Adrenal gland (tissue), 12 donors: ENCODE results near the gene FHDC1. TPM values are rescaled to one million over a fixed set of nuclear protein-coding genes. Genes with fewer than 3 reads are reported as not detected.

Source experiments
- DNase-seq, 7 donors: peaks; one replicate each; pipeline ENCODE4 v3.0.0-alpha.2; 2019 to 2020
- H3K27ac ChIP-seq, 5 donors: fragments of 200-600 bp; sonication (generic) in 4 of 5; 1 replicate in 3 of 5; 2 replicates in 2 of 5; pipeline versions ENCODE4 v1.5.1 to v1.8.0; 2016 to 2020; ENCODE audit warnings: mild to moderate bottlenecking in 1 of 5
- H3K27me3 ChIP-seq: fragments of 200-600 bp; 2 replicates; pipeline ENCODE4 v1.8.0; 2021
- H3K36me3 ChIP-seq, 2 donors: fragments of 200-600 bp; replicated peaks in 1 of 2; 1 replicate in 1 of 2; 2 replicates in 1 of 2; pipeline versions ENCODE4 v1.5.1 to v1.8.0; 2018 to 2022
- H3K4me1 ChIP-seq, 2 donors: fragments of 200-600 bp; replicated peaks in 1 of 2; 1 replicate in 1 of 2; 2 replicates in 1 of 2; pipeline versions ENCODE4 v1.5.1 to v1.8.0; 2018 to 2021
- H3K4me3 ChIP-seq, 4 donors: fragments of 200-600 bp; sonication (generic) in 3 of 4; one replicate each; pipeline ENCODE4 v1.5.1; 2016 to 2018
- H3K9me3 ChIP-seq, 3 donors: fragments of 200-600 bp; sonication (generic) in 1 of 3; replicated peaks in 1 of 3; 1 replicate in 2 of 3; 2 replicates in 1 of 3; pipeline versions ENCODE4 v1.5.1 to v1.8.0; 2016 to 2021
- POLR2A ChIP-seq, 2 donors: fragments of 450-650 bp; IDR thresholded peaks; one replicate each; pipeline ENCODE4 v1.6.1; 2017; ENCODE audit warnings: antibody characterized with exemption in 2 of 2, mild to moderate bottlenecking in 2 of 2, moderate library complexity in 1 of 2
- WGBS, 4 donors: extraction: QIAGEN DNeasy Blood & Tissue Kit in 2 of 4; methylation state at CpG; one replicate each; pipeline versions ENCODE4 v1.1.5 to v1.1.7; 2013 to 2017; 5-methylcytosine and 5-hydroxymethylcytosine counted together
- intact Hi-C, 2 donors: fragments of 100-400 bp; cut with DNase I; formaldehyde crosslinking; loops; one replicate each; pipeline versions ENCODE4 v1.14.1 to v1.15.0; 2022 to 2023
- polyA plus RNA-seq, 3 donors: library from polyadenylated mRNA; stranded (reverse); fragments of 200-250 nt in 2 of 3; fragments of 350-450 nt in 1 of 3; fragmentation: Illumina TruSeq in 1 of 3; extraction: RNeasy Lipid Tissue Mini Kit (QIAGEN cat#74804) in 1 of 3; gene quantifications; one replicate each; pipeline ENCODE4 v1.2.3, GENCODE V29; 2013 to 2014
- total RNA-seq, 9 donors: library from RNA; depleted of rRNA in 4 of 9; stranded (reverse); fragments of >200 nt in 4 of 9; fragments of 120-200 nt in 1 of 9; fragmentation: NEBNext Ultra II Directional in 1 of 9; extraction: Animal tissue kit (Norgen Biotek cat#: 25700) in 1 of 9; gene quantifications; one replicate each; pipeline versions ENCODE4 v1.1.0 to v1.2.4, GENCODE V29; 2013 to 2023
- TF ChIP-seq, protein P1 (sequence below), 6 experiments: fragments of 450-650 bp in 4 of 6; fragments of 200-600 bp in 2 of 6; sonication (generic) in 1 of 6; IDR thresholded peaks; 1 replicate in 5 of 6; 2 replicates in 1 of 6; pipeline versions ENCODE4 v1.5.1 to v1.8.0; 2016 to 2021; ENCODE audit warnings: antibody characterized with exemption in 6 of 6, mild to moderate bottlenecking in 2 of 6, moderate library complexity in 1 of 6
- donor health status: healthy with polysubstance abuse.
- donor health status: Bipolar disorder and iron deficiency.
- donor health status: DM: yes; HTN: yes; CAD: no.
- donor health status: DM: no; HTN: no; CAD: no.
- donor health status: DM: no; HTN: no; CAD: no.
- donor health status: DM: yes; HTN: yes; CAD: no.

FHDC1 gene
- total and polyA plus RNA-seq, 12 donors: 0.09 to 1.2 (median 0.36) TPM

- peaks cover 33% of the 10 kb centered on the region for H3K27me3 ChIP-seq
- TF ChIP-seq, protein P1, sequence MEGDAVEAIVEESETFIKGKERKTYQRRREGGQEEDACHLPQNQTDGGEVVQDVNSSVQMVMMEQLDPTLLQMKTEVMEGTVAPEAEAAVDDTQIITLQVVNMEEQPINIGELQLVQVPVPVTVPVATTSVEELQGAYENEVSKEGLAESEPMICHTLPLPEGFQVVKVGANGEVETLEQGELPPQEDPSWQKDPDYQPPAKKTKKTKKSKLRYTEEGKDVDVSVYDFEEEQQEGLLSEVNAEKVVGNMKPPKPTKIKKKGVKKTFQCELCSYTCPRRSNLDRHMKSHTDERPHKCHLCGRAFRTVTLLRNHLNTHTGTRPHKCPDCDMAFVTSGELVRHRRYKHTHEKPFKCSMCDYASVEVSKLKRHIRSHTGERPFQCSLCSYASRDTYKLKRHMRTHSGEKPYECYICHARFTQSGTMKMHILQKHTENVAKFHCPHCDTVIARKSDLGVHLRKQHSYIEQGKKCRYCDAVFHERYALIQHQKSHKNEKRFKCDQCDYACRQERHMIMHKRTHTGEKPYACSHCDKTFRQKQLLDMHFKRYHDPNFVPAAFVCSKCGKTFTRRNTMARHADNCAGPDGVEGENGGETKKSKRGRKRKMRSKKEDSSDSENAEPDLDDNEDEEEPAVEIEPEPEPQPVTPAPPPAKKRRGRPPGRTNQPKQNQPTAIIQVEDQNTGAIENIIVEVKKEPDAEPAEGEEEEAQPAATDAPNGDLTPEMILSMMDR (IDR thresholded peaks at IDR 0.05): no peak
- TF ChIP-seq POLR2A (IDR thresholded peaks at IDR 0.05): no peak
- 23 to 31% (median 29%) methylated on average over 17 of the region's 17 CpGs for WGBS, 4 donors
- no peak for DNase-seq
- H3K4me3 ChIP-seq: peak overlapping the region in 1 of 4 donors; percentile 89
- H3K4me1 ChIP-seq: peaks cover 22 to 25% of the 10 kb centered on the region in 2 donors
- H3K27ac ChIP-seq: no peak overlapping the region
- no peaks in the 10 kb centered on the region for H3K36me3 ChIP-seq
- H3K9me3 ChIP-seq: no peaks in the 10 kb centered on the region
- intact Hi-C loops: no loop called here
Measured at GRCh38 chr4:152938237-152938947, 2.3 kb downstream of the FHDC1 start.

GRCh38 chr4:152939621-152940020 lies 3.5 kb downstream of the FHDC1 start:
- 92 to 100% (median 97%) methylated on average over 2 of the region's 2 CpGs for WGBS, 4 donors
- H3K4me1 ChIP-seq: peaks cover 22 to 25% of the 10 kb centered on the region in 2 donors
- intact Hi-C loops: no loop called here
- no peak overlapping the region for H3K4me3 ChIP-seq
- H3K9me3 ChIP-seq: no peaks in the 10 kb centered on the region
- TF ChIP-seq POLR2A (IDR thresholded peaks at IDR 0.05): no peak
- TF ChIP-seq, protein P1 (IDR thresholded peaks at IDR 0.05): no peak
- DNase-seq: no peak
- no peaks in the 10 kb centered on the region for H3K36me3 ChIP-seq
- no peak overlapping the region for H3K27ac ChIP-seq
- H3K27me3 ChIP-seq: peaks cover 33% of the 10 kb centered on the region

DNA sequence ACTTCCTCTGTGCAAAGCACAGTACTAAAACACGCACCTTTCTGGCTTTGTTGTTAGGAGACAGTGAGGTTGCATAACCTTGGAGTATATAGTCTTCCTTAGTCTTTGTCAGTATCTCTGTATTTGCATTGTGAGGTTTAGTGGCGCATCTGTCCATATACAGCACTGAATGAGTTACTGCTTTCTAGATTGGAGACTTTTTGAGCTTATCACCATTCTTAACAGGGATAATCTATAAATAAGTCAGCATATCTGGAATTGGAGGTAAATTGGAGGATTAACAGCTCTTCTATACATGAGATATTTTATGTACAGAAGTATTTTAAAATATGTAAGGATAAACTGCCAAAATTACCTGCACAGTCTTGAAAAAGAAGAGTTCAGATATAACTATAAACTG lies 4.3 kb downstream of the FHDC1 start:
- no peak for TF ChIP-seq POLR2A (IDR thresholded peaks at IDR 0.05)
- TF ChIP-seq, protein P1 (IDR thresholded peaks at IDR 0.05): no peak
- no peak for DNase-seq
- Histone ChIP-seq H3K4me3 (no peak overlapping the region), H3K36me3 (no peaks in the 10 kb centered on the region), H3K27ac (no peak overlapping the region), H3K27me3 (peaks cover 33% of the 10 kb centered on the region), H3K9me3 (no peaks in the 10 kb centered on the region), H3K4me1 (peaks cover 22 to 25% of the 10 kb centered on the region in 2 donors)
- 86 to 98% (median 91%) methylated on average over 2 of the region's 2 CpGs for WGBS, 4 donors
- intact Hi-C loops: no loop called here

- H3K27me3 ChIP-seq: peaks cover 26% of the 10 kb centered on the region
- no peak for DNase-seq
- H3K4me1 ChIP-seq: peaks cover 15 to 18% of the 10 kb centered on the region in 2 donors
- intact Hi-C loops: no loop called here
- WGBS, 4 donors: 67 to 95% (median 76%) methylated on average over 1 of the region's 1 CpG
- no peaks in the 10 kb centered on the region for H3K36me3 ChIP-seq
- TF ChIP-seq, protein P1 (IDR thresholded peaks at IDR 0.05): no peak
- no peak for TF ChIP-seq POLR2A (IDR thresholded peaks at IDR 0.05)
- H3K4me3 ChIP-seq: no peak overlapping the region
- no peak overlapping the region for H3K27ac ChIP-seq
- H3K9me3 ChIP-seq: no peaks in the 10 kb centered on the region
Measured at GRCh38 chr4:152941411-152941810, 5.3 kb downstream of the FHDC1 start.
